ENCODE data around the gene HOXA7.

Gene HOXA7

GRCh38 chr7:27201580-27202017 lies 45.1 kb upstream of the HOXA7 start:
- Histone ChIP-seq H3K4me3 (no peak overlapping the region), H3K9ac (ENCODE audit: insufficient read length) (no peak overlapping the region), H3K9me3 (ENCODE audit: low read depth, low read length) (no peaks in the 10 kb centered on the region), H3K36me3 (ENCODE audit: insufficient read depth, low read length) (no peaks in the 10 kb centered on the region), H3K27ac (no peak overlapping the region)
- no peak for DNase-seq (ENCODE audit: low read depth, low spot score)
- no peak for TF ChIP-seq EZH2 (IDR thresholded peaks at IDR 0.05)
- no peak for TF ChIP-seq FOXP2 (optimal IDR thresholded peaks at IDR 0.05; ENCODE audit: control extremely low read depth, extremely low read length, insufficient read depth)
- TF ChIP-seq POLR2AphosphoS5 (IDR thresholded peaks at IDR 0.05; ENCODE audit: borderline replicate concordance, low read depth, low read length), result no peak

DNA sequence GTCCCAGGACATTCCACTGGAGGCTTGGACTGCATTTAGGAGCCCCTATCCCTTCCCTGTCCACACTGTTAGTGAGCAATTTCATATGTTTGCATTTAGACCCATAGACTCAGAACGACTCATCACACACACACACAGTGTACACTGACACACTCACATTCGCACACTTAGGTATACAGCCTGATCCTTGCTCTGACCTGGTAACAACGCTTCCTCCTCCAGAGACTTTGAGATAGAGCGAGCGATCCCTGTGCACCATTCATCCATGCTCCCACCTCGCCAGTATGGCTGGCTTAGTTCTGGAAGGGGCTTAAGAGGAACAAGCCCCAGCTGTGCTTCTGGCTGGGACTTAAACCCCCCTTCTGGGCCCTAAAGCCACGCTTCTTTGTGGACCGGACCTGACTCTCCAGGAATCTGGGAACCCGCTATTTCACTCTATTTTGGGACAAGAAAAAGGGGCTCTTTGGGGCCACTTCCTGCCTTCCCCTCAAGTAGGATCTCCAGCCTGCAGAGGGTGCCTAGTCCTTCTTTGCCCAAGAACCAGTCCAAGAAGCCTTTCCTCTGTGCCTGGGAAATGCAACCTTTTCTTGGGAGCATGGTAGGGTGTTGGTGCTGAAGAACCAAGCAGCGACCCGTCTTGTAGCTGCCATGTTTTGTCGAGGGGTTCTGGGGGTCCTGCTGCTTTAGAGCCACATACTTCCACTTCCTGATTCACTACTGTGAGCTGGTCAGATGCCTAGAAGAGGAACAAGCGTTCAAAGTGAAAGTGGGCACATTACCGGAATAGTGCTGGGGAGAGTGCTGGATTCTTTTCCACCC lies 44.5 kb upstream of the HOXA7 start:
- Histone ChIP-seq H3K27ac (no peak overlapping the region), H3K4me3 (peak overlapping the region; percentile 81), H3K36me3 (ENCODE audit: insufficient read depth, low read length) (no peaks in the 10 kb centered on the region), H3K9me3 (ENCODE audit: low read depth, low read length) (no peaks in the 10 kb centered on the region), H3K9ac (ENCODE audit: insufficient read length) (no peak overlapping the region)
- TF ChIP-seq FOXP2 (optimal IDR thresholded peaks at IDR 0.05; ENCODE audit: control extremely low read depth, extremely low read length, insufficient read depth) (no peak), EZH2 (IDR thresholded peaks at IDR 0.05) (no peak), POLR2AphosphoS5 (IDR thresholded peaks at IDR 0.05; ENCODE audit: borderline replicate concordance, low read depth, low read length) (no peak)
- DNase-seq (ENCODE audit: low read depth, low spot score), result no peak

DNA sequence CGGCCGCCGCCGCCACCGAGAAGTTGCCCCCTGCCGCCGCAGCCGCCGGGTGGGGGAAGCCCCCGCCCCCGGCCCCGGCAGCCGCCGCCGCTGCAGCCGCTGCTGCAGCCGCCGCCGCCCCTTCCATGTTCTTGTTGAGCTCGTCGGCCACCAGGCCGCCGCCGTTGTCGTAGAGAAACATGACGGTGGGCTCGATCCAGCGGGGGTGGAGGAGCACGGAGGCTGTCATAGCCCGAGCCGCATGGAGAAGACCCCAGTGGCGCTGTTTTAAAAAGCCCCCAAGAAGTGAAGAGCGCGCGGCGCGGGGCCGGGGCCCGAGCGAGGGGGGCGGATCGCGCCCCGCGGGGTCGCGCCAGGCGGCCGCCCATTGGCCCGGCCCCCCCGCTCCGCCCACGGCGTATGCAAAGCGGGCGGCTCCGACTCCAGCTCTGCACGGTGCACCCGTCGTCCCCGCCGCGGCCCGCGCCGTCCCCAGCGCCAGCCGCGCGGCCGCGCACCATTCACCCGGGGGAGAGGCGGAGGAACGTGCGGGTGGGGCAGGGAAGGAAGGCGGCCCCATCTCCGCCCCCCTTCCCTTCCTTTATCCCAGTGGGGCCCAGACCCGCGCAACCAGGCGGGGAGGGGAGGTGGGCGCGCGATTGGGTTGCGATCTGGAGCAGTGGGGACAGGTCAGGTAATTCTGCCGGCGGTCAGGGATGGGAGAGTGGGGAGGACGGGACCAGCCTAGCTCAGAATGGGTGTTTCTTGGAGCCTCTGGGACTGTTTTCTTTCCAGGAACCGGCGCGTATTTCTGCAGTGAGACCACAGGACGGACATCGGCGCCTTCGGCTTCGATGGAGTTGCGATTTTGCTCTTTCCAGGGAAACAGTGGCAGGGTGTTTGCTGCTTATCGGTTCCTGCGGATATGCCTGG lies 43.6 kb upstream of the HOXA7 start, which contains the start of gene HOXA13:
Gene HOXA13 (minus strand): TSS at position 243 of the 912 bp plus-strand sequence. CDS start 14 bp downstream, at position 229.
- H3K9ac ChIP-seq (ENCODE audit: insufficient read length), result no peak within 1 kb of the TSS
- H3K27ac ChIP-seq, result no peak within 1 kb of the TSS
- DNase-seq (ENCODE audit: low read depth, low spot score), result no peak
- H3K4me3 ChIP-seq, result peak within 1 kb of the TSS; percentile 81
- no peak for TF ChIP-seq EZH2 (IDR thresholded peaks at IDR 0.05)
- TF ChIP-seq FOXP2 (optimal IDR thresholded peaks at IDR 0.05; ENCODE audit: control extremely low read depth, extremely low read length, insufficient read depth), result no peak
- no peak for TF ChIP-seq POLR2AphosphoS5 (IDR thresholded peaks at IDR 0.05; ENCODE audit: borderline replicate concordance, low read depth, low read length)
- H3K36me3 ChIP-seq (ENCODE audit: insufficient read depth, low read length), result no peaks in the 10 kb centered on the region
- no peaks in the 10 kb centered on the region for H3K9me3 ChIP-seq (ENCODE audit: low read depth, low read length)

GRCh38 chr7:27198871-27199801 lies 42.7 kb upstream of the HOXA7 start:
- Histone ChIP-seq H3K36me3 (ENCODE audit: insufficient read depth, low read length) (no peaks in the 10 kb centered on the region), H3K9ac (ENCODE audit: insufficient read length) (no peak overlapping the region), H3K9me3 (ENCODE audit: low read depth, low read length) (no peaks in the 10 kb centered on the region), H3K4me3 (peak overlapping the region; percentile 69), H3K27ac (no peak overlapping the region)
- TF ChIP-seq EZH2 (IDR thresholded peaks at IDR 0.05) (peak; percentile 36), FOXP2 (optimal IDR thresholded peaks at IDR 0.05; ENCODE audit: control extremely low read depth, extremely low read length, insufficient read depth) (no peak), POLR2AphosphoS5 (IDR thresholded peaks at IDR 0.05; ENCODE audit: borderline replicate concordance, low read depth, low read length) (no peak)
- no peak for DNase-seq (ENCODE audit: low read depth, low spot score)

DNA sequence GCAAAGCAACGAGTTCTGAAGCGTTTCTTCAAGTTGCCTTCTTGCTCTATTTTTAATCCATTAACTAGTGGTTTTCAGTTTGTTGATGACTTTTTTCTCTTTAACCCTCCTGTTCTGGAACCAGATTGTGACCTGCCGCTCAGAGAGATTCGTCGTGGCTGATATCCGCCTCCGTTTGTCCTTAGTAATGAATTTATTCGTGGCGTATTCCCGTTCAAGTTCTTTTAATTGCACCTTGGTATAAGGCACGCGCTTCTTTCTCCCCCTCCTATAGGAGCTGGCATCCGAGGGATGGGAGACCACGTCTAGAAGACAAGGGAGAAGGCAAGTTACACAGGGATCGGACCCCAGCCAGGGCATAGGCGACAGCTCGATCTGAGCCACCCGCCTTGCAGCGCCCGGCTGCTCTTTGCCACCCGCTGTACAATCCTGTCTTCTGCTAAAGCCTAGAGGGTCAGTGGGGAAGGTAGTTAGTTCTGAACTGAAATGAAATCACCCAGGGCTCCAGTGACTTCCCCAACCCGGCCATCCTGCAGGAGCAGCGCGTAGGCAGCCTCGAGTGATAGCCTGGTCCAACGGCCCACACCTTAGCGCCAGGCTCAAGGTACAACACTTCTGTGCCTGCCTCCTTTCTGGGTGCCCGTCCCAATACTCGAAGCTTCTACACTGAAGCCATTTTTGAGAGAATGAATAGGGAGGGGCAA lies 41.8 kb upstream of the HOXA7 start:
- no peak for DNase-seq (ENCODE audit: low read depth, low spot score)
- Histone ChIP-seq H3K9me3 (ENCODE audit: low read depth, low read length) (no peaks in the 10 kb centered on the region), H3K36me3 (ENCODE audit: insufficient read depth, low read length) (no peaks in the 10 kb centered on the region), H3K27ac (no peak overlapping the region), H3K9ac (ENCODE audit: insufficient read length) (no peak overlapping the region), H3K4me3 (no peak overlapping the region; the same call in 1 of the 2 replicates)
- TF ChIP-seq EZH2 (IDR thresholded peaks at IDR 0.05) (no peak), FOXP2 (optimal IDR thresholded peaks at IDR 0.05; ENCODE audit: control extremely low read depth, extremely low read length, insufficient read depth) (no peak), POLR2AphosphoS5 (IDR thresholded peaks at IDR 0.05; ENCODE audit: borderline replicate concordance, low read depth, low read length) (no peak)

GRCh38 chr7:27197137-27198042 lies 40.9 kb upstream of the HOXA7 start:
- Histone ChIP-seq H3K4me3 (no peak overlapping the region), H3K9ac (ENCODE audit: insufficient read length) (no peak overlapping the region), H3K36me3 (ENCODE audit: insufficient read depth, low read length) (no peaks in the 10 kb centered on the region), H3K27ac (no peak overlapping the region), H3K9me3 (ENCODE audit: low read depth, low read length) (no peaks in the 10 kb centered on the region)
- TF ChIP-seq EZH2 (IDR thresholded peaks at IDR 0.05), result no peak
- no peak for TF ChIP-seq FOXP2 (optimal IDR thresholded peaks at IDR 0.05; ENCODE audit: control extremely low read depth, extremely low read length, insufficient read depth)
- no peak for TF ChIP-seq POLR2AphosphoS5 (IDR thresholded peaks at IDR 0.05; ENCODE audit: borderline replicate concordance, low read depth, low read length)
- DNase-seq (ENCODE audit: low read depth, low spot score), result no peak

All from SK-N-MC (cell line).